GM19025 (cell line): Measurements from ENCODE around the gene RIPOR2.
A peak's percentile ranks its signal among the peaks of the same experiment; 100 is the strongest.

Experiments
- ATAC-seq: cut with Tn5 transposase; IDR thresholded peaks from one replicate; pipeline ENCODE4 v1.9.1; 2021; ENCODE audit warnings: mild to moderate bottlenecking, low read depth, moderate library complexity; ENCODE audit not compliant: unreplicated experiment

Gene RIPOR2

DNA sequence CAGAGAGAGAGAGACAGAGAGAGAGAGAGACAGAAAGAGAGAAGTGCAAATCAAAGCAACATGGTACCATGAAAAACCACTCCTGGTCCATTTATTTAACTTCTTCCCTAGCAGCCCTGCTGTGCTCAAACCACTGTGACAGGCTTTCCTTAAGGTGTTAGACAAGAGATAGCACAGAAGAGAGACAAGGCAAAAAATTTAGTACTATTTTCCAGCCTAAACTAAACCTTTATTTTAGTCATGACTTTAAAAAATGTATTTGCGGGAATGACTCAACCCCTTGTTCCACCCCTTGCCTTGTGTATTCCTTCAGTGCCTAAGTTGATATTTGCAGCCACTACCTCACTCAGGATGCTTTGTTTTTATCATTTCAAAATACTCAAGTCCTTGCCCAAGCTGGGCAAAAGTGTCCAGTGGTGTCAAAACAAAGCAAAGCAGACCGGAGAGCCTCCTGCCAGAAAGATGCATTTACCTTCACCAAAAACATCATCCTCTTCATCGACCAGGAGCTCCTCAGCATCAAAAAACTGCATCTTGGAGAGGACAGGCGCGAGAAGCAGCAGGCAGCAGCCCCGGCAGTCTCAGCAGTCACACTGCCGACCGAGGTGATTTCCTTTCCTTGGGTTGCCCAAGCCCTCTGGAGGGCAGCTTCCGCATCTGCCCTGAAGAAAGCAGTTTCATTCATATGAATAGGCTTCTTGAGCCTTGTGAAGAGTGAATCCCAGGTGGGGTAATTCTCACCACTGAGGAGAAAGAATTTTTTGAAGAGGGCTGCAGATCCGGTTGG, at the start of gene RIPOR2:
Gene RIPOR2 (minus strand): TSS at position 595 of the 787 bp plus-strand sequence. CDS start 62 bp downstream, at position 533.
- peak; percentile 34 for ATAC-seq

GRCh38 chr6:24985323-24985722, 49.6 kb upstream of the RIPOR2 start:
- no peak for ATAC-seq

DNA sequence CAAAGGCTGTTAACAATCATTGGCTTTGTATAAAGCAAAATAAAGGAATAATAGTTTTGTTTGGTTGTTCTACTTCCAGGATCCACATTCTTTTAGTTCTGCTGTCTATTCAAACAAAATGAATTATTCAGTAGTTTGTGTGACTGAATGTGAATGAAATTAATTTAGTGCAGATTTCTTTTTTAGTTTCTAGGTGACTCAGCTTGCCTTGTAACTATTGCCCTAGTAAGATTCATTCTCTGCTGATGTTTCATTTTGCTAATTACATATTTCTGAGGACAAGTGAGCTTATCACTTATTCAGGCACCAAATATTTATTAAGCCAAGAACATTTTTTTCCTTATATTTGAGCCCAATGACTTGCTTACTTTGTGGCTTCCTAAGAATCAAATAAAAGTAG, 46.5 kb upstream of the RIPOR2 start:
- no peak for ATAC-seq

DNA sequence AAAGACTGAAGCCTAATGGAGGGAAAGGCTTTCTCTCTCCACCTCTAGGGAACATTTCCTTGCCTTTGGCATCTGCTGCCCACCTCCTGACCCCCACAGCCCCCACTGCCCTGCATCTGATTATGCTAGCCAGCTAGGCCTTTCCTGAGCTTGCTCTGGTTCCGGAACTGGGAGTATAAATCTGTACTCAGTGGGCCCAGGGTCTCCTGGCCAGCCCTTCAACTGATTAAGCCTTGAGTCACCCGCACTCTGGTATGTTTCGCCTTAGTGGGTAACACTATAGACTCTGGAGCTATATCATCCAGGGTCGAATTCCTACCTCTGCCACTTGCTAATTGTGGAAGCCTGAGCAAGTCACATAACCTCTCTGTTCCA, 45.6 kb upstream of the RIPOR2 start:
- no peak for ATAC-seq

- no peak for ATAC-seq
Measured at GRCh38 chr6:24980507-24981385, 45.0 kb upstream of the RIPOR2 start.

GRCh38 chr6:24979176-24979575, 43.4 kb upstream of the RIPOR2 start:
- no peak for ATAC-seq

GRCh38 chr6:24974182-24975171, 38.7 kb upstream of the RIPOR2 start:
- ATAC-seq: no peak

GRCh38 chr6:24972311-24972958, 36.7 kb upstream of the RIPOR2 start:
- no peak for ATAC-seq

DNA sequence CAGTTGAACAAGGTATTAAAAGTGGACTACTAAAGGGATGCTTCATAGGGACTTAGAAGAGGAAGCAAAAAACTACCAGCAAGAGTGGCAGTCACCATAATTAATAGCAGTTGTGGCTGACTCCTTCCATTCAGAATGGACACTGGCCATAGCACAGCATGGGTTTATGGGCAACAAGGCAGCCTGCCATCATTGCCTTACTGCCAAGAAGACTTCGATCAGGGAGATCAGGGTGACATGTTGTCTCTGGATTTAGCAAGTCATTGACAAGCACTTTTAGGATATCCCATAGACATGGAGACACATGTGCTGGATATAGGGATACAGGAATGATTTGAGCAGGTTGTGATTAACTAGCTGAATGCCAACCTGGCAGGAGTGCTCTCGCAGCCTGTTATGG, 35.3 kb upstream of the RIPOR2 start:
- no peak for ATAC-seq

- no peak for ATAC-seq
Measured at GRCh38 chr6:24969343-24969860, 33.6 kb upstream of the RIPOR2 start.

GRCh38 chr6:24968783-24969182, 33.0 kb upstream of the RIPOR2 start:
- no peak for ATAC-seq

DNA sequence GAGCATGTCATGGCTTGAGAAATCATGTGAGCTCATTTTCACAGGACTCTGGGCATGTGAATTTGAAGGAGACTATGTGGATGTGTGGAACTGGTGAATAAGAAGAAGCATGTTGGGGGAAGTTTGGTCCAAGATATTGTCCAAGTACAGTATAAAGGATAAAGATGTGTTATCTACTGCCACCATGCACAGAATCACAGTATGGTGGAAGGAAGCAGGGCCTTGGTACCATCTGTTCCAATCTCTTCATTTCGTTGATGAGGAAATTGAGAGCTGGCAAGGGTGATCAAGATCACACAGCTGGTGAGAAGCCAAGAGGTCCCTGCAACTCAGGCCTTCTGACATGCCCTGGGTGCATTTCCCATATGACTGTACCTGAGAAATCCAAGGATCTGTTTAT, 31.5 kb upstream of the RIPOR2 start:
- ATAC-seq: no peak

DNA sequence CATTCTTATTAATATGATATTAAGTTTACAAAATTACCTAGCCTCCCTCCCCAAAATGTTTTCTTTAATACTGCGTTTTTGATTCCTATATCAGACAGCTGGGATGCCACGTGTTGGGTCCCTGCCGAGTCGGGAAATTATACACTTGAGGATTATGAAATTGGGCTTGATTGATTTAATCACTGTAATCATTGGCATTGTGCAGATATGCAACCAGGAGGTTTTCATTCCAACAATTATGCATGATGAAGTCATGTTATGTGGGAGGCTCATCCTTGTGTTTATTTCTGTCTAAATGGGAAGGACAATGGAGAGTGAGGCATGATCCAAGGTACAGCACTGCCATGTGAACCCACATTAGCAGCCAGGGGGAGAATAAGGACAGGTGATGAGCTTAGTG, 30.6 kb upstream of the RIPOR2 start:
- ATAC-seq: no peak

DNA sequence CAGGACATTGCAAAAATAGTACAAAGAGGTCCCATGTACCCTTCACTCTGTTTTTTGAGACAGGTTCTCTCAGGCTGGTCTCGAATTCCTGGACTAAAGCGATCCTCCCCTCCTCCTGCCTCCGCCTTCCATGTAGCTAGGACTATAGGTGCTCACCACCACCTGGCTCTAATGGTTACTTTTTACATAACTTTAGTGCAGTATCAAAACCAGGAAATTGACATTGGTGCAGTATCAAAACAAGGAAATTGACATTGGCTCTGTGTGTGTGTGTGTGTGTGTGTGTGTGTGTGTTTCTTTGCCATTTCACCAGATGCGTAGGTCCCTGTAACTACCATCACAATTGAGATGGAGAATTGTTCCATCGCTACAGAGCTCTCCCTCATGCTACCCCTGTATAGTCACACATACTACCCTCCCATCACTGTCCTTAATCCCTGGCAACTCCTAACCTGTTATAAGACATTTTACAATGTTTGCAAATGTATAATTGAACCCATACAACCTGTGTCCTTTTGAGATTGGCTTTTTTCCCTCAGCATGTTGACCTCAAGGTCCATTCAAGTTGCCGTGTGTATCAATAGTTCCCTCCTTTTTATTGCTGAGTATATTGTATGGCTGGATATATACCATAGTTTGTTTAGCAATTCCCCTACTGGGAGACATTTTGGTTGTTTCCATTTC, 28.3 kb upstream of the RIPOR2 start:
- no peak for ATAC-seq

DNA sequence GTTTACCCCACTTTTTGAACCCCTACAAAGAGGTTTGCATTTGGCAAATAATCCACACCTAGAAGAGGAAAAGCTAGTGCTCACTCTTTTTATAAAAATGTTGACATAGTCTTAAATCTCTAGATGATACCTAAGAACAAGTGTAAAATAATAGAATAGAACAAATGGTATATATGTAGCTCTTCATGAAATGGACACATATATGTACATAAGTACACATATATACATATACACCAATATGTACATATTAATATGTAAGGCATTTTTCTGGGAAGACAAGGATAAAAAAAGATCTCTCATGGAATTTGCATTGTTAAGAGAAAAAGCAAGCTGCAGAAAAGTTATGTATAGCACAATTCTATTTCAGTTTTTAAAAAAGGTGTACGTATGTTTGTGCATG, 27.6 kb upstream of the RIPOR2 start:
- no peak for ATAC-seq

GRCh38 chr6:24961852-24962251, 26.1 kb upstream of the RIPOR2 start:
- ATAC-seq: no peak

GRCh38 chr6:24960991-24961475, 25.3 kb upstream of the RIPOR2 start:
- no peak for ATAC-seq

- ATAC-seq: no peak
Measured at GRCh38 chr6:24959319-24959718, 23.6 kb upstream of the RIPOR2 start.

- ATAC-seq: no peak
Measured at GRCh38 chr6:24957199-24957598, 21.4 kb upstream of the RIPOR2 start.
